ENCODE data around the gene RSPH6A.
"Not testable (repeated sequence)": the region's sequence is repeated elsewhere in the genome, so short reads cannot be mapped to it uniquely, and the experiment has no call there.

Gene RSPH6A

GRCh38 chr19:45804959-45805230 lies 10.2 kb downstream of the RSPH6A start:
- no peak for DNase-seq (ENCODE audit: low read depth)
- no peak overlapping the region for H3K4me3 ChIP-seq (ENCODE audit: low read depth, low read length)
- in situ Hi-C loops (cut with HindIII; ENCODE audit: low sequenced_read_pairs): no loop called here
- TF ChIP-seq CTCF (IDR thresholded peaks at IDR 0.05; ENCODE audit: low read depth, low read length, missing control alignments): no peak

DNA sequence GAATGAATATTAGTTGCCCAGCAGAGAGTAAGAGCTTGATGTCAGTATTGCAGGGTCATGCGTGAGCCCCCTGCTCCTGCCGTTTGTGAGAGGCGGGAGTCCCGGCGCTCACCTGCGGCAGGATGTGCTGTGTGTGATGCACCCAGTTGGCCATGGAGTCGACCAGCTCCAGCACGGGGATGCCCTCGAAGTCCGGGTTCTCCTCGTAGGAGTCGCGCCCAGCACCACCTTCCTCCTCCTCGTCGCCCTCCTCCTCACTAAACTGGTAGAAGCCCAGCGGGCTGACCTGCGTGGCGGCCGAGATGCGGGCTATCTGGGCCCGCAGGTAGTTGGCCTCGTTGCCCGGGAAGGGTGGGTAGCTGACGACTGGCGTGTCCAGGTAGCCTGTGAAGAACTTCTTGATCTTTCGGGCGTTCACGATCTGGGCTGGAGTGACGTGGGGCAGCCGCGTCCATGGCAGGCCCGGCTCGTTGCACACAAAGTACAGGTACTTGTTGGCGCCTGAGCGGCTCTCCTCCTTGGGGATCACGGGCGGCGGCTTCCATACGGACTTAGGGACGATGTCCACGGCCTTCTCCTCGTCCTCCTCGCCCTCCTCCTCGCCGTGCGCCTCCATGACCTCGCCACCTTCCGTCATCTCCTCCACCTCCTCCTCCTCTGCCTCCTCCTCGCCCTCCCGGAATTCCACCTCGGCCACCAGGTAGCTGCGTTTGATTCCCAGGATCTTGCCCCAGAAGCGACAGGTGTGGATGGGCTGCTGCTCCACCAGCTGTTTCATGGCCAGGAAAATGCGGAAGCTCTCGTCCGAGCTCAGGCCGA lies 10.8 kb downstream of the RSPH6A start:
- DNase-seq (ENCODE audit: low read depth): no peak
- in situ Hi-C loops (cut with HindIII; ENCODE audit: low sequenced_read_pairs): no loop called here
- no peak for TF ChIP-seq CTCF (IDR thresholded peaks at IDR 0.05; ENCODE audit: low read depth, low read length, missing control alignments)

GRCh38 chr19:45801603-45802175 lies 13.4 kb downstream of the RSPH6A start:
- H3K4me3 ChIP-seq (ENCODE audit: low read depth, low read length): no peak overlapping the region
- TF ChIP-seq CTCF (IDR thresholded peaks at IDR 0.05; ENCODE audit: low read depth, low read length, missing control alignments): no peak
- in situ Hi-C loops (cut with HindIII; ENCODE audit: low sequenced_read_pairs): no loop called here
- no peak for DNase-seq (ENCODE audit: low read depth)

More for the DNA sequence above, 10.8 kb downstream of the RSPH6A start:
- H3K4me3 ChIP-seq (ENCODE audit: low read depth, low read length): no peak overlapping the region

GRCh38 chr19:45800070-45800553 lies 15.0 kb downstream of the RSPH6A start:
- no peak for TF ChIP-seq CTCF (IDR thresholded peaks at IDR 0.05; ENCODE audit: low read depth, low read length, missing control alignments)
- H3K4me3 ChIP-seq (ENCODE audit: low read depth, low read length): no peak overlapping the region
- in situ Hi-C loops (cut with HindIII; ENCODE audit: low sequenced_read_pairs): no loop called here
- no peak for DNase-seq (ENCODE audit: low read depth)

- H3K4me3 ChIP-seq (ENCODE audit: low read depth, low read length); in situ Hi-C loops (cut with HindIII; ENCODE audit: low sequenced_read_pairs): not testable (repeated sequence)
Measured at GRCh38 chr19:45799541-45799940, 15.6 kb downstream of the RSPH6A start.

DNA sequence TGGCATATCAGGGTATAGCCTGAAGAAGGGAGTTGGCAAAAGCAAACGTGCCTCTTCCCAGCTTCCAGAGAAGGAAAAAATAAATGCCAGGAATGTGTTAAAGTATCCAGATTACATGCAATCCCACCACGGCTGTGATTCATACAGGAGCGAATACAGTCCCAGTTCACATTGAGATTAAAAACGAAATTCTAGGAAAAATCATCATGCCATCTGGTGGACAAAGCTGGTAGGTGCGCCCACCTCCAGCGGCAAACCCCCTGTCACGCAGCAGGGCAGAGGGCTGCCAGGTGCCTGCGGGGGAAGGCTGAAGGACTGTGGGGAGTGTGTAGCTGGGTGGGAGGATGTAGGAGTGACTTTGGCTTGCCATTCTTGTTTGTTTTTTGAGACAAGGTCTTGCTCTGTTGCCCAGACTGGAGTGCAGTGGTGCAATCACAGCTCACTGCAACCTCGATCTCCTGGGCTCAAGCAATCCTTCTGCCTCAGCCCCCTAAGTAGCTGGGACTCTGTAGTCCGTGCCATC lies 16.1 kb downstream of the RSPH6A start:
- in situ Hi-C loops (cut with HindIII; ENCODE audit: low sequenced_read_pairs): no loop called here
- no peak overlapping the region for H3K4me3 ChIP-seq (ENCODE audit: low read depth, low read length)
- peak; percentile 85 for TF ChIP-seq CTCF (IDR thresholded peaks at IDR 0.05; ENCODE audit: low read depth, low read length, missing control alignments)
- DNase-seq (ENCODE audit: low read depth): peak; percentile 63

More at GRCh38 chr19:45799541-45799940, 15.6 kb downstream of the RSPH6A start:
- DNase-seq (ENCODE audit: low read depth): not testable (repeated sequence)

DNA sequence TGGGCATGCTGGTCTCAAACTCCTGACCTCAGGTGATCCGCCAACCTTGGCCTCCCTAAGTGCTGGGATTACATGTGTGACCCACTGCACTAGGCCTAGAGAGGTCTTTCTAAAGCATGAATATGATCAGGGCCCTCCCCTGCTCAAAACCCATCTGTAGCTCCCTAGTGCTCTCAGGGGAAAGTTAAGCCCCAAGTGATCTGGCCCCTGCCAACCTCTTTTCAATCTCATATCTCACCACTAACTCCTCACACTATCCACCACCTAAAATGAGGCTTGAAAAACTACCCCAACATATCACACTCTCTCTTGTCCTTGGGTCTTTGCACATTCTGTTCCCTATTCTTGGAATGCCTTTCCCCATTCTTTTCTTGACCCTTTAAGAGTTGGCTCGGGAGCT lies 20.5 kb downstream of the RSPH6A start:
- DNase-seq (ENCODE audit: low read depth): no peak
- in situ Hi-C loops (cut with HindIII; ENCODE audit: low sequenced_read_pairs): no loop called here
- TF ChIP-seq CTCF (IDR thresholded peaks at IDR 0.05; ENCODE audit: low read depth, low read length, missing control alignments): no peak
- H3K4me3 ChIP-seq (ENCODE audit: low read depth, low read length): no peak overlapping the region
